ENCODE data around the gene TRPM2.
"Not testable (repeated sequence)": the region's sequence is repeated elsewhere in the genome, so short reads cannot be mapped to it uniquely, and the experiment has no call there.

The TRPM2 gene

DNA sequence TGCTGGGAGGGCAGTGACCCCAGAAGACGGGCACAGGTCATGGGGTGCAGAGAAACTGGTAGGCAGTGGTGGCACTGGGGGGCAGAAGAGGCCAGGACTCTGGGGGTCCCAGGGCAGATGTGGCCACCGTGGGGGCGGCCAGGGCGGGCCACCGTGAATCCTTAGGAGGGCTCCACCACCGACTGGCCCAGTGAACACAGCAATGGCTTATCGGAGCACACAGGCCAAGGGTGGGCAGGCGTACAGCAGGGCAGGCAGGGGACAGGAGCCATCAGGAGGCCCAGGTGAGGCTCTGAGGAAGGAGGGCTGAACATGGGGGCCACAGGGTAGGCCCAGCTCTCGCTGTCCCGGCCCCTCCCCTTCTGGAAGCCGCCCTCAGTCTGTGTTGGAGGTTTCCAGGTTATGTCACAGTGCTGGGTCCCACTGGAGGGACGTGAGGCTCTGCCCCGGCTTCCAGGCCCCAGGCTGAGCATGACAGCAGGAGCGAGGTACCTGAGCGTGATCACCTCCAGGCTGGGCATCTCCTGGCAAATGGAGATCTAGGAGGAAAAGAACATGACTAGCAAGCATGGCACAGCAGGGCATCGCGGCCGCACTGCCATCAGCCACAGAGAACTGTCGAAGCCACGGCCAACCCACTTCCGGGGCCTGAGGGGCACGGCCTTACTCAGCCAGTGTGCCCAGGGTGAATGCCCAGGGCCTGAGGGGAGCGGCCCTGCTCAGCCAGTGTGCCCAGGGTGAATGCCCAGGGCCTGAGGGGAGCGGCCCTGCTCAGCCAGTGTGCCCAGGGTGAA is 18.0 kb upstream of the TRPM2 start:
- no peak for DNase-seq

DNA sequence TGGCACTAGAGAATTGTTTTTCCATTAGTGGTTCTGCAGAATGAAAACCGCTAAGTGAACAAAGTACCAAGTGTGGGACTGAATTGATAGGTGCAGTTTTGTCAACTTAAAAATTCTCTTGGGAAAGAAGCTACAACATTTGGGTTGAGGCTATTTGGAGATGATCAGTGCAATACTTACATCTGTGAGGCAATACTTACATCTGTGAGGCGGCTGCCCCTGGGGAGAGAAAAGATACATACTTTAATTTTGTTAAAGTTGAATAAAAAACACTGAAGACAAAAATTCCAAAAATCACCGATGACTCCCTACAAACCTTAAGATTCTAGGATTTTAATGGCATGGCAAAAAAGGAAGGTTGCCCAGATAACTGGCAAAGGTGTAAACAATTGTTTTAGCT is 16.0 kb upstream of the TRPM2 start:
- DNase-seq: no peak

DNA sequence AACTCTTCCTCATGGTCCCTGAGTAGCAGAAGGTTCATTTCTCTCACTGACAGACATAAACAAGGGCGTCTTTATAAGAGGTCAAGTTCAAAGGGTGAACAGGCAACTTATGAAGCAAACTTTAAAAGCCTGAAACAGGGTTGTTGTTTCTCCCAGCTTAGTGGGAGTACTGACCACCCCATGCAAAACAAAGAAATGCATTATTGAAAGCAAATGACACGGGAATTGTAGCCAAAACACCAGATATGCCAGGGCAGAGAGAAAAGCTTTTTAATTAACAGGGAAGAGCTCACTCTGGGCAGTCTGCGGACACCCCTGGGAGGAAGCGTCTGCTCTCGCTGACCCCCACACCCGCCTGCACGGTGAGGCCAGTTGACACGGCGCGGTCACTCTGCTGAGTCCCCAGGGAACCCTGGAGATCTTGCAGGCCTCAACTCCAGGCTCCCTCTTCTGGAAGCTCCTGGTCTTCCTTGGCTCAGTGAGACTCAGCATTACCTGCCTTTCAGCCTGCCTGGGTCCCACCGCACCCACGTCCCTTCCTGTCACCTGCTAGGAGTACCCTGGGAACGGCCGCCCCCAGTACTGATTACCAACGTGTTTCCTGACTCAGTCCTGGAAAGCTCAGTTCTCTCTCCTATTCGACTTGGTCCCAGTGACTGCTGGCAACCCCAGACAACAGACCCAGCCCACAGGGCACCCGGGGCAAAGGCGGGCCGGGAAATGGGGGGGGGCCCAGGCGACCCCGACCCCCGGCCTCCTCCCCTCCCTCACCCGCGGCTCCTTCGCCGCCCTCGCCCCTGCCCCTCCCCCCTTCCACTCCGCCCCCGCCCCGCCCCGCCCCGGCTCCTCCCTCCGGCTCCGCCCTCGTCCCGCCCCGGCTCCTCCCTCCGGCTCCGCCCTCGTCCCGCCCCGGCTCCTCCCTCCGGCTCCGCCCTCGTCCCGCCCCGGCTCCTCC is 15.2 kb upstream of the TRPM2 start:
- no peak for DNase-seq

DNA sequence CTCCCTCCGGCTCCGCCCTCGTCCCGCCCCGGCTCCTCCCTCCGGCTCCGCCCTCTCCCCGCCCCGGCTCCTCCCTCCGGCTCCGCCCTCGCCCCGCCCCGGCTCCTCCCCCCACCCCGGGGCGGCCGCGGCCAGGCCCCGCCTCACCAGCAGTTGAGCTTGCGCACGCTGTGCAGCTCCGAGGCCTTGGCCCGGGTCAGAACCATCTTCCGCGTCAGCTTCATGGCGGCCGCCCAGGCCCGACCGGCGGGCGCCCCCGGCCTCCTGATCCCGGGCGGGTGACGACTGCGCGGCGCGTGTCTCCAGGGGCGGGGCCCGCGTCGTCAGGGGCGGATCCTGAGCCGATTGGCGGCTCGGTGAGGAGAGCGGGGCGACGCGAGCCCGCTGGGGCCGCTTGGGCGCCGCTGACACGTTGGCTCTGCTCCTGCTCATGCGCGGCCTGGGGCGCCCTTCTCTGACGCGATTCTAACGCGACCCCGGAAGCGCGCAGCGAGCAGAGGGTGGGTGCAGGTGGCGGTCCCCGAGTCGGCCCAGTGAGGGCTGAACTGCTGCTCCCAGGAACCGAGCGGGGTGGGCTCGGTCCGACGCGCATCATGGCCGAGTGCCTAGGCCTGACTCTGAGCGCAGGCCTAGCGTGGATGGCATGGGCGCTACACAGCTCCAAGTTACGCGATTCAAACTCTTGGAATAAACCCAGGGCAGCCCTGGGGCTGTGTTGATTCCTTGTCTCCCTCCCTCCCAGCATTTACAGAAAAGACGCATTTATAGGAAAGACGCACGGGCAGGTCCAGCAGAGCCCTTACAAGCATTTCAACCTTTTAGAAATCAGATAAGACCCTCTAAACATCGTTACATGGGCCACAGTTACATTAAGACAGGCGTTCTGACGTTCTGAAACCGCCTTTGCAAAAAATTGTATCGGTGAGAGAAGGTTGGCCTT is 14.2 kb upstream of the TRPM2 start, which contains the start of gene CFAP410:
TSS of gene CFAP410 (minus strand) at position 420 of the 940 bp plus-strand sequence. CDS start at position 224, 196 bp downstream.
- DNase-seq: peak; percentile 67

DNA sequence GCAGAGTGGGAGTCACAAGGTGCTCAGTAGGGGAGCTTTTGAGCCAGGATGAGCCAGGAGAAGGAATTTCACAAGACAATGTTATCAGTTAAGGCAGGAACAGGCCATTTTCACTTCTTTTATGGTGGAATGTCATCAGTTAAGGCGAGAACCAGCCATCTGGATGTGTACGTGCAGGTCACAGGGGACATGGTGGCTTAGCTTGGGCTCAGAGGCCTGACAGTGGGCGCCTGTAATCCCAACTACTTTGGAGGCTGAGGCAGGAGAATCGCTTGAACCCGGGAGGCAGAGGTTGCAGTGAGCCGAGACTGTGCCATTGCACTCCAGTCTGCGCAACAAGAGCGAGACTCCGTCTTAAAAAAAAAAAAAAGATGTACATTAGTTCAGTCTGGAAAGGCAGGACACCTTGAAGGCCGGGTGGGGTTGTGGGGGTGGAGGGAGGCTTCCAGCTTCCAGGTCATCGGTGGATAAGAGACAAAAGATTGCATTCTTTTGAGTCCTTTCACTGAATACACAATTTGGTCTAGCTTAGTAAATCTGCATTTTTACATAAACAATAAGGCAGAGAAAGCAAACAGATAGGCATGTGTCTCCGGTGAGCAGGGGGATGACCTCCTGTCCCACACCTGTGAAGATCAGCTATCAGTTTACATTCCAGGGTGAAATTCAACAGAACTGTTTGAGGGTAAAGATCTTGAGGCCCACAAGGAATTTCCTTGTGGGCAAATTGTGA is 11.5 kb upstream of the TRPM2 start:
- DNase-seq: not testable (repeated sequence)

DNA sequence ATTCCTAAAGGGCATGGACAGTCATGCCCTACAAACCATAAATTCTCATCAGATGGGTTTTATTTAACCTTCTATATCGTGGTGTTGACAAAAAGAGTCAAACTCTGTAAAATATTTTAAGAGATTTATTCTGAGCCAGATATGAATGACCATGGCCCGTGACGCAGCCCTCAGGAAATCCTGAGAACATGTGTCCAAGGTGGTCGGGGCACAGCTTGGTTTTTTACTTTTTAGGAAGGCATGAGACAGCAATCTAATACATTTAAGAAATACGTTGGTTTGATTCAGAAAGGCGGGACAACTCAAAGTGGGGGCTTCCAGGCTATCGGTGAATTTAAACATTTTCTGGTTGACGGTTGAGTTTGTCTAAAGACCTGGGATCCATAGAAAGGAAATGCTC is 10.4 kb upstream of the TRPM2 start:
- DNase-seq: not testable (repeated sequence)

DNA sequence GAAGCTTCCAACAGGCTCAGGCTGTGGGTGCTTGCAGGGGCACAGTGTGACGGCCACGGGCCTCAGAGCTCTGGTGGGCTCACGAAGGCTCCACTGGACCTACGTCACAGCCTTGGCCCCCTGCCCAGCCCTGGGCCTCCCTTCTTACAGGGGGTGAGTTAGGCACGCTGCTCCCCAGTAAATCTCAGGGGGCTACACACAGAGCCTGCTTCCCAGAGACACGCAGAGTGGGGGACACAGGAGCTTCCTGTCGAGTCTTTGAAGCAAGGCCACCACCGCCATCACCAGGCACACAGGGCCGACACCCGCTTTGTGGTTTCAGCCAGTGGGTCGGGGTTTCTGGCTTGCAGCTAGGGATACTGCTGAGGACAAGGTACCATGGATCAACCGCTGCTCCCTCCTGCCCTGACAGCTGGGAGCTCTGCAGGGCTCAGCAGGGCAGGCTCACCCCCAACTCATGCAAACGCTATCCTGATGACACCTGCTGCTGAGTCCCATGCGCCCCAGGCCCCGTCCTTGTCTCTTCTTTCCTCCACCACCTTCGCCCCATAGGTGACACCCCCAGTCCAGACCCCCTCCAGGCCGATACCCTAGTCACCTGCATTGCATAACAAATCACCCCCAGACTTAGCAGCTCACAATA is 8.8 kb upstream of the TRPM2 start:
- DNase-seq: no peak

DNA sequence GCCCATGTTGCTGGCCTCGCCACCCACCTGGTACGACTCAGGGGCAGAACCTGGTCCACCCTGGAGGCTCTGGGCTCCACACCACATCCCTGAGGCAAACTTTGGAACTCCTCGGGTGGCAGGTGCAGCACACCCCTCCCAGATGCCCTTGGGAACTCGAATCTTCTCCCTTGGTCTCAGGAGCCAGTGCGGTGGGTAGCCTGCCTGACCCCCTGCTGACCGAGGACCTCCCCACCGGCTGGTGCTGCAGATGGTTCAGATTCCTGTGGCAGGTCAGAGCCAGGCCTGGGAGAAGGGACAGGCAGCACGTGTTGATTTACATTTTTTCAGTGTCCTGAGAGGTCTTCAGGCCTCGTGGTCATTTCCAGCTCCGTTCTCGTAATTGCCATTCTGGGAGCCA is 7.9 kb upstream of the TRPM2 start:
- no peak for DNase-seq

DNA sequence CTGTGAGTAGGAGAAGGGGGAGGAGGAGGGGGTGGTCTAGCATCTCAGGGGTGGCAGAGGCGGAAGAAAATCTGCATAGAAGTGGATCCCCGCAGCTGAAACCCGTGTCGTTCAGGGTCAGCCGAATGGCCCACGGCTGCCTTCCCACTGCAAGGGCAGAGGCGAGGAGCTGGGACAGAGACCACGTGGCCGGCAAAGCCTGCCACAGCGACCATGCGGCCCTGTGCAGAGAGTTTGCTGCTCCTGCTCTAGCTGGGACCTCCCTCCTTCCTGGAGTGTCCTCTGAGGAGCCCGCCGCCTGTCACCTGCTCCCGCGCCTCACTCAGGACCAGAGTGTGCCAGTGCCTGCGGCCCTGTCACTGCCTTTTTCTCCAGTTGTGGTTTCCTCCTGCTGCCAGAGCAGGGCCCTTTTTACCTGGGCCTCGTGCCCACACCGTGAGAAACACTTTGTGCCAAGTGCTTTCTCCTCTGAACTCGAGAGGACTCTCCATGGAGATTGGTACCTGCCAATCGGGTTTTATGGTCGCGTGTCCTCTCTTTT is 5.4 kb upstream of the TRPM2 start:
- no peak for DNase-seq

DNA sequence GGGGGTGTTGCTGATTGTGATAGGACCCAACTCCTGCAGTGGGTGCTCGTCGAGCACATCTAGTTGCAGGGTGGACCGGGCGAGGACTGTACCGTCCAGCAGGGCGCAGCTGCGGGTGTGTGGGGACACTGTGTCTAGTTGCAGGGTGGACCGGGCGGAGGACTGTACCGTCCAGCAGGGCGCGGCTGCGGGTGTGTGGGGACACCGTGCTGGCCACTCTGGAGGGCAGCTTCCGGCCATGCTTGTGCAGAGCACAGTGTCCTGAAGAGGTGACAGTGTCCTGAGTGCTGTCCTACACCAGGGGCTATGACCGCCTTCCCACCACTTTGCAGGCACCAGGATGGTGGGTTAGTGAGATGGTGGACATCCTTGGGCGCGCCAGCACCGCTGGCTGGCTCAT is 4.6 kb upstream of the TRPM2 start:
- no peak for DNase-seq

DNA sequence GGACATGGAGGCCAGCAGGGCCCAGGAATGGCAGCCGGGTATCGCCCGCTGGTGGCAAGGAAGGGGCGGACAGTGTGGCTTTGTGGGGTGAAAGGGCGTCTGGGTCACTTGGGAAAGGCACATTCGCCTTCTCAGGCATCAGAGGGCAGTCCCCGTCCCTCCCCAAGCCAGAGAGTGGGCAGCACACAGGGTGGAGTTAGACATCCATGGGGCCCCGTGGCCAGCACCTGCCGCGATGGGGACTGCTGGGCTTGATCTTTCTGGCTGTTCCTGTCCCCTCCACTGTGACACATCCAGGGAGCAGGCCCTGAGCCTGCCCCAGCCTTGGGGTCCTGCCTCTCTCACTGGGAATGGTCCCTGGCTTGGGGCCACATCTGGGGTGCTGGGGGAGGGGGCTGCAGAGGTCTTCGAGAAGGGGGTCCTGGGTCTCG is 4.0 kb upstream of the TRPM2 start:
- DNase-seq: no peak

DNA sequence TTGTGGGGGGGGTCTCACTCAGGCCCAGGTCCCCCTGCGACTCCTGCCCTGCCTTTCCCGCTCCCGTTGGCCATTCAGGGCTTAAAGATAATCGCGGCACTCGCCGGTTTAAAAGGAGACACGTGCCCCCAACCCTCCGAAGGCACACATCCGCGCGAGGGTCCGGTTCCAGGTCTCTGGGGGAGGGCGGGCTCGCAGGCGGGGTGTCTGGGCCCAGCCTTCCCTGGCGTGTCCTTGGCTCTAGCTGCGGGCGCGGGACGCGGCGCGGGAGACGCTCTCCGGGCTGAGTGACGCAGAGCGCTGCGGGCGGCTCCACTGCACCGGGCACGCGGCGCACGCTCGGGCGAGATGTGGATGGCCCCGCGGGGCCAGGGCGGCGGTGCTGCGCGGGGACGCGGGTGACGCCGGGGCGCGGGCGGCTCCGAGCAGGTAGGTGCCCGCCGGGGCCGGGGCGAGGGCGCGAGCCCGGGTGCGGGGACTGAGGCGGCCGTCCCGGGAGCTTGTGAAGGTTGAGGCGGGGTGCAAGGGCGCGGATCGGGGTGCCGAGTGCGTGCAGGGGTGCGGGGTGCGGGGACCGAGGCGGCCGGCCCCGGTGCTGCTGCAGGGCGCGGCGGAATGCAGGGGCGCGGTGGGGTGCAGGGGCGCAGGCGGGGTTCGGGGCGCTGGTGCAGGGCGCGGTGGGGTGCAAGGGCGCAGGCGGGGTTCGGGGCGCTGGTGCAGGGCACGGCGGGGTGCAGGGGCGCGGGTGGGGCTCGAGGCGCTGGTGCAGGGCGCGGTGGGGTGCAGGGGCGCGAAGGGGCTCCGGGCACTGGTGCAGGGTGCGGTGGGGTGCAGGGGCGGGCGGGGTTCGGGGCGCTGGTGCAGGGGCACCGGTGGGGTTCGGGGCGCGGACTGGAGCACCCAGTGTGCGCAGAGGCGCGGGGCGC is 3.3 kb upstream of the TRPM2 start:
- DNase-seq: no peak

DNA sequence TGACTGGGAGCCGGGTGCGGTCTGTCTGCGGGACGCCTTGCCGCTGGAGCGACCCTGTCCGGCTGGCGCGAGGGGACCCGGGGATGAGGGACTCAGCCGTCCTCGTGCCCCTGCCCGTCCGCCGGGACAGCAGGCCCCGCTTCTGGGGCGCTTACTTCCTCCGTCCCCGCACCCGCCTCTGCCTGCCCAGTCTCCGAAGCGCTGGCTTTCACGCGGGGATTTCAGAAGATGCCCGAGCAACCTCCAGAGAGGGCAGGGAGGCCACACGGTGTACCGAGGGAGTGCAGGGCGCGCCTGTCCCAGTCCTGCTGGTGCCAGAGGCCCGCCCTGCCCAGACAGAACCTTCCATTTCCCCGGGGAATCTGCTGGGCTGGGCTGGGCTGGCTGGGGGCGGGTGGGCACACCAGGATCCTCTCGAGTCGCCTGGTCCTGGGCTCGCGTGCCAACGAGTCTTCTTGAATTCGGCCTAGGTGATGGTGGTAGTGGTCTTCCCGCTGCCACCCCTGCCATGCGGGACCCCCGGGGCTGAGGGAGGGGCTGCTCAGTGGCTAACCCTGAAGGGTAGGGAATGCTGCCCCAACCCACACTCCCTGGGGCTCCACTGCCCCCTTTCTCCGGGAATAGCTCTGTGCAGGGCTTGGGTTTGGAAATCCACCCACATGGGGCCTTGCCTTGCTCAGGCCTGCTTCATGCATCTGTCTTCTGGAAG is 2.5 kb upstream of the TRPM2 start:
- no peak for DNase-seq

DNA sequence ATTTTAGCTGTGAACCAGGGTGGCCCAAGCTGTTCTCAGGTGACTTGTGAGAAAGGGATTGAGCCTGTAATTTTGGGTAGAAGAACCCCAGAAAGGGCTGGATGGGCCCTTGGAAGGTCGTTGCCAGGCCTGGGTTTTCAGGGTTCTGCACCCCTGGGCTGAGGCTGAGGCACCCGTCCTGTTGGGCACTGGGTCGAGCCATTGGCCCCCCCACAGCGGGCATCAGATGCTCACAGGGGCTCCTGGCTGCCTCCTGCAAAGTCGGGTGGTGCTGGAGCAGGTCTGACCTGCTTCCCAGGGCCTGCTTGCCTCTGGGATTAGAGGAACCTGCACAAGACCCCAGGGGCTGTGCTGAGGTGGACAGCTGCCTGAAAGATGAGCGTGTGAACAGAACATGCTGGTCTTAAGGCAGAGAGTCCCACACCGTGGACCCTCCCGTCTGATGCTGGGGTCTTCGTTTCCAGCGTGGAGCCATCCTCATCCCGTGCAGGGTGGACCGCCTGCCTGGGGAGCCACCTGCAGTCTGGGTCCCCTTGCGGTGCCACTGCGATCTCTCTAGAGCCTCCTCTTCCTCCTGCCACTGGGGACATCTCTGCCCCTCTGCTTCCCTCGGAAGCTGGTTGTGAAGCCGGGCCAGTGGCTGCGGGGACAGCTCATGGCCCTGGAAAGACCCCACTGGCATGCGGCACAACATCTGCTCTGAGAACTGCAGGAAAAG is 1.7 kb upstream of the TRPM2 start:
- DNase-seq: no peak

DNA sequence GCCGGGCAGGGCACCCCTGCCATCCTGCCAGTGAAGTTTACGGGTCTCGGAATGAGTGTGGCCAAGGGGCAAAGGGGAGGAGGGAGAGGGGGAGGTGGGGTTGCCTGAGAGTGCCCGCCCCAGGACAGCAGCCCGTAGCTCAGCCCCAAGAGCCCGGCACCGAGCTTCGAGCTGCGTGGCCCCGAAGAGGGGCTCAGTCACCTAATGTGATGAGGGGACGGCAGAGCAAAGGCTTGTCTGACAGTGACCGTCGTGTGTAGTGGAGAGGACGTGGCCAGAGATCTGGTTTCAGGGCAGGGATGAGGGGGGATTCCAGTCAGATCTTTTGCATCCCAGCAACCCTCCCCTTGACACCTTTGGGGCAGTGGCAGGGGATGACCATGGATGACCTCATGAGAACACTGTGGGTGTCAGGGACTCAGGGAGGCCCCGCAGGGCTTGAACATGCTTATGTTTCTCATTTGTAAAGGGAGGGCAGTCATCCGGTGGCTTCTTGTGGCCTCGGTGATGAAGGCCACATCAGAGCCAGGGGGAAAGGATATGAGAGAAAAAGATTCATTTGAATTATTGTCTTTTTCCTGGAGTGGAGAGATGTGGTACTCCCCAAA is 1.1 kb upstream of the TRPM2 start:
- DNase-seq: no peak

DNA sequence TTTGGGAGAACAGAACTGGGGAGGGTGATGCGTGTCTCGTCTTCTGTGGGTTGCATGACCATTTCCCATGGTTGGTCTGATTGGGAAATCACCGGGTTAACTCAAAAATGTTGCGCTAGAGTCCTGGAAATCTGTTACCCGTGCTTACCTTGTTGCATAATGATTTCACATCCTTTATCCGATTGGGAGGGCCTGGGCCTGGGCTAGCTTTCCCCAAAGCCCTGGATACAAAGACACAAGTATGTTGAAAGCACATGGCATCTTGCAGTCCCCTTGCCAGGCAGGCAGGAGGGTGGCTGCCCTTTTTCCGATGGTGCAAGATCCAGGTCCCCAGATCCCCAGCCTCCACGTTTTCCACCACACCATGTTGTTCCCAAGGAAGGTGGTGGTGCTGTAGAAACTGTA is 582 bp downstream of the TRPM2 start:
- peak; percentile 96 for DNase-seq

DNA sequence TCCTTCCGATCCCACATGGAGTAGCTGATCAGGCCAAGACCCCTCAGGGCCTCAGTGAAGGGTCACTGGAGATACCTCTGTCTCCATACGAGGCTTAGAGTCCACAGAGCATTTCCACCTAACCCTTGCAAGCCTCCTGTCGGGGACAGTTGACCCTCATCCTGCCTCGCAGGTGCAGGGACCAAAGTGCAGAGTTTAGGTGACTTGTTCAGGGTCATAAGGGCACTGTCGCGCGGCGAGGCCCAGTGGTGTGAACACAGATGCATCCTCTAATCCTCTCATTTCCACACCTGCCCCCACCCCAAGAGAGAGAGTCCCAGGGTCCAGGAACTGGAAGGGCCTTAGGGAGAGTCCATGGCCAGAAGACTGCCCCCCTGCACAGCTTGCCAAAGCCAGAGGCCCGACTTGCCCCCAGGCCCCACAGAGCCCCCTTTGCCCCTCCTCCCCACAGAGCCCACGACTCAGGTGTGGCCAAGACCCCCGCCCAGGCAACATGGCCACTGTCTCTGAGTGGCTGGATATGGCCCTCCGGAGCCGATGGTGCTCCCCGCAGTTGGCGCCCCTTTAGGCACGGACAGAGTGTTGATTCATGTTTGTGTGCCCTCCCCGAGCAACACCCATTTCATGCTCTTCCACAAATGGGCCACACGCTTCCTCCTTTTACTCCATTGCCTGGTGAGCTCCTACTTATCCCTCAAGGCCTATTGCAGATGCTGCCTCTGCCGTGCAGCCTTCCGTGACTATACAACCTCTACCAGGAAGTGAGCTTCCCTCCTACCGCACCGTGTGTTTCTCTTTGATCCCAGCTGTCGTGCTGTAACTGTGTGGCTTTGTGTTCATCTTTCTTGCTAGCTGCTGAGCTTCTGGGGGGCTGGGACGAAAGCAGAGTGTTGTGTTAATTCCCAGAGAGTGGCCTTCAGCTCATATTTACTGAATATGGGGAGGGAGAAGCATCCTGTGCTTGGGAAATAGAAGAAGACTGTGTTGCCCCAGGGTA is 1.7 kb downstream of the TRPM2 start:
- peak; percentile 86 for DNase-seq

Data from SIG-M5 (cell line).